Thoracic aorta (tissue), 2 donors: ENCODE measurements around the gene LGALS13. TPM values are rescaled to one million over a fixed set of nuclear protein-coding genes. Genes with fewer than 3 reads are reported as not detected.

Source experiments
- ATAC-seq: fragments of 150-250 bp; one replicate; pipeline ENCODE4 v1.8.0; 2017; ENCODE audit warnings: low read depth; ENCODE audit not compliant: insufficient number of reproducible peaks, low FRiP score
- DNase-seq: peaks from one replicate; pipeline ENCODE4 v3.0.0-alpha.2; 2020; ENCODE audit warnings: low spot score
- H3K27ac ChIP-seq, 2 donors: fragments of 200-600 bp; sonication (generic); 1 replicate in 1 of 2; 2 replicates in 1 of 2; pipeline ENCODE4 v1.5.1; 2016; ENCODE audit warnings: mild to moderate bottlenecking in 2 of 2, moderate library complexity in 2 of 2
- H3K27me3 ChIP-seq: fragments of 200-600 bp; sonication (generic); replicated peaks from 2 replicates; pipeline ENCODE4 v1.6.0; 2016; ENCODE audit warnings: mild to moderate bottlenecking; ENCODE audit not compliant: insufficient read depth
- H3K36me3 ChIP-seq: fragments of 200-600 bp; sonication (generic); one replicate; pipeline ENCODE4 v1.5.1; 2016
- H3K4me1 ChIP-seq, 2 donors: fragments of 200-600 bp; sonication (generic); 1 replicate in 1 of 2; 2 replicates in 1 of 2; pipeline versions ENCODE4 v1.5.1 to v1.6.0; 2016; ENCODE audit warnings: low read depth in 2 of 2, mild to moderate bottlenecking in 1 of 2; ENCODE audit not compliant: control insufficient read depth in 1 of 2
- H3K4me3 ChIP-seq: fragments of 200-600 bp; sonication (generic); 2 replicates; pipeline ENCODE4 v1.5.1; 2016; ENCODE audit warnings: mild to moderate bottlenecking
- H3K9me3 ChIP-seq: fragments of 200-600 bp; sonication (generic); 2 replicates; pipeline ENCODE4 v1.5.1; 2016
- total RNA-seq, 2 donors: library from RNA; depleted of rRNA; stranded (reverse); fragments of >200 nt; gene quantifications; one replicate each; pipeline versions ENCODE4 v1.1.0 to v1.2.3, GENCODE V29; 2016
- TF ChIP-seq, protein P1 (sequence below): fragments of 200-600 bp; sonication (generic); IDR thresholded peaks from one replicate; pipeline ENCODE4 v1.5.1; 2019; ENCODE audit warnings: antibody characterized with exemption

The LGALS13 gene, protein sequence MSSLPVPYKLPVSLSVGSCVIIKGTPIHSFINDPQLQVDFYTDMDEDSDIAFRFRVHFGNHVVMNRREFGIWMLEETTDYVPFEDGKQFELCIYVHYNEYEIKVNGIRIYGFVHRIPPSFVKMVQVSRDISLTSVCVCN
- total RNA-seq = not detected

DNA sequence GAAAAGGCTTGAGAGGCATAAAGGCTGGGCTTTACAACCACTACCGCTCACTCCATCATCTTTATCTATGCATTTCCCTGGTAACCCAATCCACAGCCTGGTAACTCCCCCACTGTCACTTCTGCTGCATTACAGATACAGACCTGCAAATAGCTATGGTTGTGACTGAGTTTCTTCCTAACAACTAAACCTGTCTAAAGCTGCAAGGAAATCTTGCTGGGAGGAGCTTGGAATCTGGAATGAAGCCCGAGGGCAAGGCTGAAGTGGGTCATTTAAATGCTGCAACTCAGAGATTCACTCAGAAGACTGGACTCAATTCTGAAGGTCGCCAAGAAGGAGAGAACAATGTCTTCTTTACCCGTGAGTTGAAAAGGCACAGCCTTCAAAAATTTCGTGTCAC lies at the start of gene LGALS13:
LGALS13 (plus strand) TSS at position 301 of the 400 bp plus-strand sequence; CDS start at position 346, 45 bp downstream.
- Histone ChIP-seq H3K9me3 (no peaks in the 10 kb centered on the region), H3K27me3 (no peaks in the 10 kb centered on the region), H3K27ac (no peak within 1 kb of the TSS), H3K4me1 (no peaks in the 10 kb centered on the region), H3K4me3 (no peak within 1 kb of the TSS), H3K36me3 (no peaks in the 10 kb centered on the region)
- ATAC-seq (no peak), DNase-seq (no peak)
- TF ChIP-seq, protein P1, sequence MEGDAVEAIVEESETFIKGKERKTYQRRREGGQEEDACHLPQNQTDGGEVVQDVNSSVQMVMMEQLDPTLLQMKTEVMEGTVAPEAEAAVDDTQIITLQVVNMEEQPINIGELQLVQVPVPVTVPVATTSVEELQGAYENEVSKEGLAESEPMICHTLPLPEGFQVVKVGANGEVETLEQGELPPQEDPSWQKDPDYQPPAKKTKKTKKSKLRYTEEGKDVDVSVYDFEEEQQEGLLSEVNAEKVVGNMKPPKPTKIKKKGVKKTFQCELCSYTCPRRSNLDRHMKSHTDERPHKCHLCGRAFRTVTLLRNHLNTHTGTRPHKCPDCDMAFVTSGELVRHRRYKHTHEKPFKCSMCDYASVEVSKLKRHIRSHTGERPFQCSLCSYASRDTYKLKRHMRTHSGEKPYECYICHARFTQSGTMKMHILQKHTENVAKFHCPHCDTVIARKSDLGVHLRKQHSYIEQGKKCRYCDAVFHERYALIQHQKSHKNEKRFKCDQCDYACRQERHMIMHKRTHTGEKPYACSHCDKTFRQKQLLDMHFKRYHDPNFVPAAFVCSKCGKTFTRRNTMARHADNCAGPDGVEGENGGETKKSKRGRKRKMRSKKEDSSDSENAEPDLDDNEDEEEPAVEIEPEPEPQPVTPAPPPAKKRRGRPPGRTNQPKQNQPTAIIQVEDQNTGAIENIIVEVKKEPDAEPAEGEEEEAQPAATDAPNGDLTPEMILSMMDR = no peak

DNA sequence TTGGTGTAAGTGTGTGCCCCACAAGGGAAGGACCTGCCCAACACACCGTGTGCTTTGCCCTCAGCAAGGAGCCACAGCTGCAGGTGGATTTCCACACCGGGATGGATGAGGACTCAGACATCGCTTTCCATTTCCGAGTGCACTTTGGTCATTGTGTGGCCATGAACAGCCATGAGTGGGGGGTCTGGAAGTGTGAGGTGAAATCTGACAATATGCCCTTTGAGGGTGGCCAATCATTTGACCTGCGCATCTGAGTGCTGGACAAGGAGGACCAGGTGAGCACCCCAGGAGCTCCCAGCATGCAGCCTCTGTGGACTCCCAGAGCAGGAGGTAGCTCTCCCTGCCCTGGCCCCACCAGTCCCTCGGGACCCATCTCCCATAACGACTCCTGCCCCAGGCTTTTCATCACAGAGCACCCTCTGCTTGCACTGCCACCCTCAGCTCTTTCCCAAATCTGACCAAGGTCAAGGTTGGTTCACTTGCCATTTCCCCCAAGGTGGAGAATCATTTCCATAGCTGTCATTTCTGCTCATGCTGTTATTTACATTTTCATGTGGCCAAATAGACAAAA lies 49.2 kb upstream of the LGALS13 start:
- Histone ChIP-seq H3K4me1 (no peaks in the 10 kb centered on the region), H3K4me3 (no peak overlapping the region), H3K9me3 (no peaks in the 10 kb centered on the region), H3K36me3 (no peaks in the 10 kb centered on the region), H3K27ac (no peak overlapping the region), H3K27me3 (no peaks in the 10 kb centered on the region)
- DNase-seq = no peak
- no peak for ATAC-seq
- TF ChIP-seq, protein P1 = no peak

DNA sequence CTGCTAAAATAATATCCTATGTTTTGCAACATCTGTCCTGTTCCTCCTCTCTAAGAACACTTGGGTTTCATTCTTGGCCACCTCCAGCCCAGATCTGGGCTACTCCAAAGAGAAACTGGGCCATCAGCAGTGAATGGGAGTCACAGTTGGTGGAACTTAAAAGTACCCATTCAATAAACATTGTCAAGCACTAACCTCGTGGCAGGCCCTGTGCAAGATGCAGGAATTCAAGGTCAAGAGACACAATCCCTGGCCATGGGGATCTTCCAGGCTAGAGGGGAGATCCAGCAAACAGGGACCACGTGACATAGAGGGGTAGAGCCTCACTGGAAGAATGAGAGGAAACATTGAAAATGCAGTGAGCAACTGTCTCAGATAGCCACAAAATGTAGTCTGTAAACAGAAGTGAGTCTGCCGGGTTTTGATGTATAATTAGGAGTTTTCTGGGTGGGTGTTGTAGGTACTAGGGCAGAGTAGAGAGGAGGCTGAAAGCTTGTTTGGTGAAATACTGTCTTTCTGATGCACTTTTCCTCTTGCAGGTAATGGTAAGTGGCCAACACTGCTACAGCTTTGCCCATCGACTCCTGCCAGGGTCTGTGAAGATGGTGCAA lies 47.5 kb upstream of the LGALS13 start:
- ATAC-seq (no peak), DNase-seq (no peak)
- Histone ChIP-seq H3K36me3 (no peaks in the 10 kb centered on the region), H3K4me3 (no peak overlapping the region), H3K9me3 (no peaks in the 10 kb centered on the region), H3K27ac (no peak overlapping the region), H3K4me1 (no peaks in the 10 kb centered on the region), H3K27me3 (no peaks in the 10 kb centered on the region)
- TF ChIP-seq, protein P1 = no peak

DNA sequence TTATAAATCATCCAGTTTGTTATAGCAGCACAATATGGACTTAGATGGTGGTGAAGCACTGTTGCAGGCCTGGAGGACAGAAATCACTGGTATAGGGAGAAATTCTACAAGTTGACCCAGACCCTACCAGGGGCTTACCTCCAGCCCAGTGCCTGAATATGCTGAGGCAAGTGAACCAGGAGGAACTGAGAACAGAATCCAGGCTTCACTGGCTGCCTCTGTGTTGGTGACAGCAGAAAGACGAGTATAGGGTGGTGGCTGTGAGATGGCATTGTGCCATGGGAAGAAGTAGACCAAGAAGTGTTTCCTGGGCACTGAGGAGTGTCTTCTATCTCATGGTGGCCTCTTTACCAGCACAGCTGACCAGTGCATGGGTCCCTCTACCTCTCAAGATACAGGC lies 46.4 kb upstream of the LGALS13 start:
- no peak overlapping the region for H3K4me3 ChIP-seq
- DNase-seq (no peak), ATAC-seq (no peak)
- no peaks in the 10 kb centered on the region for H3K27me3 ChIP-seq
- TF ChIP-seq, protein P1 = no peak
- H3K9me3 ChIP-seq = no peaks in the 10 kb centered on the region
- H3K27ac ChIP-seq = no peak overlapping the region
- no peaks in the 10 kb centered on the region for H3K4me1 ChIP-seq
- no peaks in the 10 kb centered on the region for H3K36me3 ChIP-seq

DNA sequence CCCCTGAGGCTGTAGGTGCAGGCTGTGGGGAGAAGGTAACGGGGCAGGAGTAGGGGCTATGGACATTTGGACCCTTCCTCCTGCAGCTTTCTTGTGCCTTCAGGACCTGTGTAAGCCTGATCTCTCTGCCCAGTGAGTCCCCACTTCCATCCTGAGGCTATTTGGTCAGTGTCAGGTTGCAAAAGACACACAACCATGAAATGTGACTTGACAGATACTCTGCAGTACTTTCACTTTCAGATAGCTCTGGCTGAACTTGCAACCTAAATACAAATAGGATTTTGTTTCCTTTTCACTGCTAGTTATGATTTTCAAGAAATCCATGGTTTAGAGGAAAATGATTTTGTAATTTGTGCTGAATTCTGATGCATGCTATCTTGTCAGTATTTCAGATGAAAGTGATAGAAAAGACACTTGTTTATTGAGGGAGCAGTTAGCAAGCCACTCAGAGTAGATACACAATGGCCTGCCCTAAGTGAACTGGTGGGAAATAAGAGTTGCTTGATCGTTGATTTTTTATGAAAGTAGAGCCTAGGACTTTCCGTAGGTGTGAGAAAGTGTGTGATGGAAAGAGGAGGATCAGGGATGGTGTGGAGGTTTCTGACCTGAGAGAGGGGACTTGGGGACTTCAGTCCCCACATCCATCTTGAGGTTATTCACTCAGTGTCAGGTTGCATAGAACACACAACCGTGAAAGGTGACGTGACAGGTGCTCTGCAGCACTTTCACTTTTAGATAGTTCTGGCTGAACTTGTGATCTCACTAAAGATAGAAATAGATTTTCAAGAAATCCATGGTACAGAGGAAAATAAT lies 44.3 kb upstream of the LGALS13 start:
- H3K27ac ChIP-seq = no peak overlapping the region
- TF ChIP-seq, protein P1 = no peak
- H3K9me3 ChIP-seq = no peaks in the 10 kb centered on the region
- no peaks in the 10 kb centered on the region for H3K4me1 ChIP-seq
- H3K27me3 ChIP-seq = no peaks in the 10 kb centered on the region
- H3K36me3 ChIP-seq = no peaks in the 10 kb centered on the region
- DNase-seq = no peak
- no peak overlapping the region for H3K4me3 ChIP-seq
- ATAC-seq = no peak
